SK-N-MC (cell line): ENCODE results near the gene MYCBP2.
"Not testable (repeated sequence)": the region's sequence is repeated elsewhere in the genome, so short reads cannot be mapped to it uniquely, and the experiment has no call there.

Experiments used
- DNase-seq: peaks from one replicate; pipeline ENCODE4 v3.0.0-alpha.2; 2011; ENCODE audit warnings: low read depth, low spot score
- H3K27ac ChIP-seq: fragments of 200-600 bp; sonication (generic); 2 replicates; pipeline ENCODE4 v1.5.1; 2016; ENCODE audit warnings: mixed run types
- H3K36me3 ChIP-seq: fragments of 200-600 bp; sonication (generic); 2 replicates; pipeline ENCODE4 v1.6.1; 2017; ENCODE audit warnings: antibody characterized with exemption, low read length, mixed read lengths; ENCODE audit not compliant: insufficient read depth
- H3K4me3 ChIP-seq: fragments of 200-600 bp; sonication (generic); 2 replicates; pipeline ENCODE4 v1.5.1; 2016
- H3K9ac ChIP-seq: fragments of 200-600 bp; sonication (generic); 2 replicates; pipeline ENCODE4 v1.8.0; 2017; ENCODE audit warnings: mixed run types, mixed read lengths; ENCODE audit not compliant: insufficient read length
- H3K9me3 ChIP-seq: fragments of 200-600 bp; sonication (generic); 2 replicates; pipeline ENCODE4 v1.6.1; 2017; ENCODE audit warnings: low read depth, mild to moderate bottlenecking, antibody characterized with exemption, low read length, moderate library complexity, mixed read lengths
- EZH2 ChIP-seq: fragments of 200-600 bp; sonication (generic); IDR thresholded peaks from one replicate; pipeline ENCODE4 v1.6.1; 2017; ENCODE audit warnings: antibody characterized with exemption
- FOXP2 ChIP-seq: optimal IDR thresholded peaks from 2 replicates; pipeline ENCODE3; 2011; ENCODE audit warnings: mild to moderate bottlenecking, moderate library complexity; ENCODE audit not compliant: insufficient read depth; ENCODE audit errors: extremely low read length, control extremely low read depth
- POLR2AphosphoS5 ChIP-seq: IDR thresholded peaks from 2 replicates; pipeline ENCODE4 v1.6.1; 2012; ENCODE audit warnings: mild to moderate bottlenecking, low read depth, low read length, borderline replicate concordance

The MYCBP2 gene

GRCh38 chr13:77013853-77014542 is 312.9 kb downstream of the MYCBP2 start:
- peaks cover 90% of the 10 kb centered on the region for H3K36me3 ChIP-seq
- no peak overlapping the region for H3K27ac ChIP-seq
- H3K9ac ChIP-seq = no peak overlapping the region
- H3K9me3 ChIP-seq = no peaks in the 10 kb centered on the region
- no peak overlapping the region for H3K4me3 ChIP-seq
- no peak for DNase-seq
- no peak for TF ChIP-seq FOXP2
- TF ChIP-seq EZH2 = no peak
- no peak for TF ChIP-seq POLR2AphosphoS5

- H3K36me3 ChIP-seq = peaks cover 81% of the 10 kb centered on the region
- H3K9ac ChIP-seq, H3K9me3 ChIP-seq, DNase-seq, H3K27ac ChIP-seq, H3K4me3 ChIP-seq: not testable (repeated sequence)
Observed at GRCh38 chr13:77009719-77010118, 317.2 kb downstream of the MYCBP2 start.

GRCh38 chr13:77009011-77009410 is 317.9 kb downstream of the MYCBP2 start:
- DNase-seq = no peak
- Histone ChIP-seq H3K36me3 (peaks cover 74% of the 10 kb centered on the region), H3K4me3 (no peak overlapping the region), H3K27ac (no peak overlapping the region), H3K9ac (no peak overlapping the region), H3K9me3 (no peaks in the 10 kb centered on the region)
- TF ChIP-seq EZH2 = no peak
- no peak for TF ChIP-seq POLR2AphosphoS5
- TF ChIP-seq FOXP2 = no peak

GRCh38 chr13:77008337-77008736 is 318.6 kb downstream of the MYCBP2 start:
- H3K36me3 ChIP-seq = peaks cover 74% of the 10 kb centered on the region
- not testable (repeated sequence) for DNase-seq, H3K9me3 ChIP-seq, H3K9ac ChIP-seq, H3K27ac ChIP-seq, H3K4me3 ChIP-seq

- Histone ChIP-seq H3K36me3 (peaks cover 54% of the 10 kb centered on the region), H3K9me3 (no peaks in the 10 kb centered on the region), H3K27ac (peak overlapping the region; percentile 90; the same call in 1 of the 2 replicates), H3K4me3 (peak overlapping the region; percentile 75), H3K9ac (no peak overlapping the region)
- DNase-seq = no peak
- TF ChIP-seq POLR2AphosphoS5 (no peak), FOXP2 (no peak), EZH2 (no peak)
Observed at GRCh38 chr13:77002590-77003190, 324.2 kb downstream of the MYCBP2 start.

GRCh38 chr13:77001963-77002587 is 324.8 kb downstream of the MYCBP2 start:
- peak overlapping the region; percentile 90 for H3K27ac ChIP-seq

GRCh38 chr13:77001540-77001939 is 325.4 kb downstream of the MYCBP2 start:
- Histone ChIP-seq H3K27ac (peak overlapping the region; percentile 90), H3K9me3 (no peaks in the 10 kb centered on the region)
- DNase-seq = no peak

More at GRCh38 chr13:77001963-77002587, 324.8 kb downstream of the MYCBP2 start:
- H3K9ac ChIP-seq = no peak overlapping the region
- TF ChIP-seq POLR2AphosphoS5 = no peak
- no peak for TF ChIP-seq FOXP2
- TF ChIP-seq EZH2 = no peak
- no peaks in the 10 kb centered on the region for H3K9me3 ChIP-seq
- peak overlapping the region; percentile 75 for H3K4me3 ChIP-seq
- DNase-seq = no peak
- H3K36me3 ChIP-seq = peaks cover 55% of the 10 kb centered on the region

GRCh38 chr13:77000475-77000874 is 326.4 kb downstream of the MYCBP2 start:
- peak; percentile 86 for DNase-seq
- H3K36me3 ChIP-seq = peaks cover 64% of the 10 kb centered on the region
- no peaks in the 10 kb centered on the region for H3K9me3 ChIP-seq
- H3K27ac ChIP-seq = peak overlapping the region; percentile 90
- H3K4me3 ChIP-seq = peak overlapping the region; percentile 75
- peak; percentile 47; the same call in 1 of the 2 replicates for TF ChIP-seq POLR2AphosphoS5
- no peak for TF ChIP-seq EZH2
- no peak overlapping the region for H3K9ac ChIP-seq

More at GRCh38 chr13:77001540-77001939, 325.4 kb downstream of the MYCBP2 start:
- H3K36me3 ChIP-seq = peaks cover 55% of the 10 kb centered on the region
- H3K9ac ChIP-seq = peak overlapping the region; percentile 51
- peak overlapping the region; percentile 75 for H3K4me3 ChIP-seq
- TF ChIP-seq EZH2 (no peak), POLR2AphosphoS5 (no peak)
